Measurements from ENCODE around the gene CD164L2. TPM values are rescaled to one million over a fixed set of nuclear protein-coding genes. Genes with fewer than 3 reads are reported as not detected.

CD164L2 gene
- total and polyA plus RNA-seq, 12 donors = not detected

GRCh38 chr1:27346357-27346756 is 36.8 kb downstream of the CD164L2 start:
- no peak overlapping the region for H3K27ac ChIP-seq
- no peaks in the 10 kb centered on the region for H3K9me3 ChIP-seq
- H3K36me3 ChIP-seq = peaks cover 0 to 13% (median 0%) of the 10 kb centered on the region in 9 donors
- H3K4me3 ChIP-seq = no peak overlapping the region
- 94 to 95% methylated on average over 8 of the region's 8 CpGs for WGBS, 2 donors
- ATAC-seq (no peak), DNase-seq (no peak)
- peaks cover 13 to 53% (median 25%) of the 10 kb centered on the region in 9 donors for H3K4me1 ChIP-seq
- no peak for TF ChIP-seq CTCF (IDR thresholded peaks at IDR 0.05)
- intact Hi-C loops (cut with DNase I) = no loop called here
- no peaks in the 10 kb centered on the region for H3K27me3 ChIP-seq

DNA sequence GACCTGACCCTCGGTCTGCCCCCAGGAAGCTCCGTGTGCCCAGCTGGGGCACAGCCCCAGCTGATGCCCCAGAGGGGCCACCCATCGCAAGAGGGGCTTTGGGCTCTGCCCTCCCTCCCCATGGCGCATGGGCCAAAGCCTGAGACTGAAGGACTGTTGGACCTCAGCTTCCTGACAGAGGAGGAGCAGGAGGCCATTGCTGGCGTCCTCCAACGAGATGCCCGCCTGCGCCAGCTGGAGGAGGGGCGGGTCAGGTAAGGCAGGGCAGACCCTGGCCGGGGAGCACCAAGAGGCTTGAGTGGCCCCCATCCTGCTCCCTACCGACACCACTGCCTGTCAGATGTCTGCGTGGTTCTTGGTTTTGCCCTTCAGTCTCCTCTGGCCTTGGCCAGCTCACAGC is 37.9 kb downstream of the CD164L2 start:
- H3K4me3 ChIP-seq = no peak overlapping the region
- no peak for DNase-seq
- no peaks in the 10 kb centered on the region for H3K27me3 ChIP-seq
- no peak for ATAC-seq
- no peak for TF ChIP-seq CTCF (IDR thresholded peaks at IDR 0.05)
- peaks cover 3 to 50% (median 14%) of the 10 kb centered on the region in 9 donors for H3K4me1 ChIP-seq
- H3K36me3 ChIP-seq = peaks cover 0 to 8% (median 0%) of the 10 kb centered on the region in 9 donors
- H3K27ac ChIP-seq = no peak overlapping the region
- no peaks in the 10 kb centered on the region for H3K9me3 ChIP-seq
- intact Hi-C loops (cut with DNase I) = no loop called here
- WGBS, 2 donors = 94 to 95% methylated on average over 12 of the region's 12 CpGs

GRCh38 chr1:27343639-27344025 is 39.5 kb downstream of the CD164L2 start:
- intact Hi-C loops (cut with DNase I) = no loop called here
- WGBS, 2 donors = 79 to 83% methylated on average over 5 of the region's 5 CpGs
- Histone ChIP-seq H3K9me3 (no peaks in the 10 kb centered on the region), H3K4me3 (peak overlapping the region in 1 of 10 donors; percentile 60), H3K27me3 (no peaks in the 10 kb centered on the region), H3K4me1 (peaks cover 0 to 34% (median 0%) of the 10 kb centered on the region in 9 donors), H3K36me3 (peaks cover 0 to 8% (median 0%) of the 10 kb centered on the region in 9 donors), H3K27ac (peak overlapping the region in 1 of 10 donors; percentile 92)
- ATAC-seq (no peak), DNase-seq (no peak)
- no peak for TF ChIP-seq CTCF (IDR thresholded peaks at IDR 0.05)

DNA sequence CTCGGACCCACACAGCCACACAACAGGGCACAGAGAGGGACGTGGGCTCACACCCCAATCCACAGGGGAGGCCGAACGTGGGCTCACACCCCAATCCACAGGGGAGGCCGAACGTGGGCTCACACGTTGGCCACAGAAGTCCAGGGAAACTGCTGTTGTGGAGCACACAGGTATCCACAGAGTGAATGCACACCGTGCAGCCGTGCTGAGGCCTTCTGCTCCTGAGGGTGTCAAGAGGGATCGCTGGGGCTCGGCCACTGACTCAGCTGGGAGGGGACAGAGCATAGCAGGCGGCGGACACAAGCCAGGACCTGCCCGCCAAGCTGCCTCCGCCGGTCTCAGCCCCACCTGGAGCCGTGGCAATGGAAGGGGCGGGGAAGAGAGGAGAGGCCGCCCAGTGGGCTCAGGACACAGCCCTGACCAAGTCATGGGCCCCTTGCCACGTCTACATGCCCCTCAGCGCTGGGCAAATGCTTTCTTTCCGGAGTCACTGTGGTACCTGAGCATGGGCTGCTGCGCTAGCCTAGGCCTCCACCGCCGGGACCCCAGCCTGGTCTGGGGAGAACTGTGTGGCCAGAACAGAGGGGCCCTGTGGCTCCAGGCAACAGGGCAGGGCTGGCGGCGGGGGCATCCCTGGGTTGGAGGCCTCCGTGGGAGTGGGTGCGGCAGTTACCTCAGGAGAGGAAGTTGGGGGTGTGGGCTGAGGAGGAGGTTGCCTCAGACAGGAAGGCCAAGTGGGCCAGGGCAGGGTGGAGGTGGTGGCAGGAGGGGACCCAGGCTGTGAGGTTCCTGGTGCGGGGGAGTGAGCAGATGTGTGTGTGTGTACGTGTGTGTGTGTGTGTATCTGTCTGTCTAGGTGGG is 40.1 kb downstream of the CD164L2 start:
- peaks cover 0 to 8% (median 0%) of the 10 kb centered on the region in 9 donors for H3K36me3 ChIP-seq
- no peak for TF ChIP-seq CTCF (IDR thresholded peaks at IDR 0.05)
- H3K27me3 ChIP-seq = no peaks in the 10 kb centered on the region
- intact Hi-C loops (cut with DNase I) = no loop called here
- H3K4me1 ChIP-seq = peaks cover 0 to 34% (median 0%) of the 10 kb centered on the region in 9 donors
- ATAC-seq (peak; percentile 30 to 79 (median 50)), DNase-seq (no peak)
- peak overlapping the region in 4 of 10 donors; percentile 19 to 92 (median 63) for H3K27ac ChIP-seq
- H3K4me3 ChIP-seq = peak overlapping the region in 5 of 10 donors; percentile 3 to 60 (median 9)
- 61% methylated on average over 31 of the region's 31 CpGs for WGBS, 2 donors
- no peaks in the 10 kb centered on the region for H3K9me3 ChIP-seq

Measured in heart right ventricle (tissue), 16 donors.